Measurements from ENCODE around the gene GNAZ.

The GNAZ gene

DNA sequence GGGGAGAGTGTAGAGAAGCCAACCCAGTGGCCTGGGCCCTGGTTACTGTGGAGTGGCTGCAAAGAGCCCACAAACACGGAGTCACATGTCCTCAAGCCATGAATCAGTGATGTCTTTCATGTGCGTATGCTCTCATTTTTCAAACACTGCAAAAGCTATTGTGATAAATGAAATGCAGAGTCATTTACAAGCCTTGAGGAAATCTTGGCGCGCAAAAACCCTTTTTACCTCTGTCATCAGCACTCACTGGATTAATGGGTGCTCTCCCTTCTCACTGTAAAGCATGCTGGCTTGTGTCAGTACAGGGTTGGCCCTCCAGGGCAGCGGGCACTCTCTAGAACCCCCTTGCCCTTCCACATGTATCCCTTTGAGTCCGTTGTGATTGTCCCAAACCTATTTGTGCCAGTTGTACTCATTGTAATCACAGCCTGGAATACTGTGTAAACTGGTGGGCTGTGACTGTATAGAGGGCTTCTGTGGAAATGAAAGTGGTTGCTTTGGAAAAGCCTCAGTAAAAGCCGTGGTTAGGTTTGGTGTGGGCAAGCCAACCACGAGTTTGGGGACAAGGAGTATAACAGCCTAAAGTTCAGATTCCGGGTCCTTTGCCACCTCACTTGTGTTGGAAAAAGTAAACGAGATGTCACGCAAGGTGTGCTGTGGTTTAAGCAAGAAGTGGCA is 10.4 kb downstream of the GNAZ start:
- H3K79me2 ChIP-seq (ENCODE audit: low read length): no peaks in the 10 kb centered on the region
- no peaks in the 10 kb centered on the region for H3K27me3 ChIP-seq (replicated peaks; ENCODE audit: insufficient read depth, low read length)
- no peaks in the 10 kb centered on the region for H3F3A ChIP-seq (ENCODE audit: insufficient read depth, low read length)
- no peaks in the 10 kb centered on the region for H3K9me3 ChIP-seq (replicated peaks; ENCODE audit: insufficient read depth, low read length)
- H3K4me2 ChIP-seq (ENCODE audit: low read depth, low read length): no peak overlapping the region
- no peak overlapping the region for H3K4me3 ChIP-seq (ENCODE audit: low read length)
- H3K4me1 ChIP-seq (ENCODE audit: low read length): no peaks in the 10 kb centered on the region
- H3K9ac ChIP-seq (ENCODE audit: low read length): no peak overlapping the region
- no peak overlapping the region for H3K27ac ChIP-seq (ENCODE audit: low read length)
- no peak overlapping the region for H2AFZ ChIP-seq (ENCODE audit: low read length)
- no peaks in the 10 kb centered on the region for H4K20me1 ChIP-seq (ENCODE audit: insufficient read depth, low read length)
- no peak for DNase-seq
- TF ChIP-seq EZH2phosphoT487 (IDR thresholded peaks at IDR 0.05; ENCODE audit: low read length) (no peak), EZH2 (optimal IDR thresholded peaks at IDR 0.05; ENCODE audit: low read depth, low read length) (no peak)
- TF ChIP-seq, protein P1, sequence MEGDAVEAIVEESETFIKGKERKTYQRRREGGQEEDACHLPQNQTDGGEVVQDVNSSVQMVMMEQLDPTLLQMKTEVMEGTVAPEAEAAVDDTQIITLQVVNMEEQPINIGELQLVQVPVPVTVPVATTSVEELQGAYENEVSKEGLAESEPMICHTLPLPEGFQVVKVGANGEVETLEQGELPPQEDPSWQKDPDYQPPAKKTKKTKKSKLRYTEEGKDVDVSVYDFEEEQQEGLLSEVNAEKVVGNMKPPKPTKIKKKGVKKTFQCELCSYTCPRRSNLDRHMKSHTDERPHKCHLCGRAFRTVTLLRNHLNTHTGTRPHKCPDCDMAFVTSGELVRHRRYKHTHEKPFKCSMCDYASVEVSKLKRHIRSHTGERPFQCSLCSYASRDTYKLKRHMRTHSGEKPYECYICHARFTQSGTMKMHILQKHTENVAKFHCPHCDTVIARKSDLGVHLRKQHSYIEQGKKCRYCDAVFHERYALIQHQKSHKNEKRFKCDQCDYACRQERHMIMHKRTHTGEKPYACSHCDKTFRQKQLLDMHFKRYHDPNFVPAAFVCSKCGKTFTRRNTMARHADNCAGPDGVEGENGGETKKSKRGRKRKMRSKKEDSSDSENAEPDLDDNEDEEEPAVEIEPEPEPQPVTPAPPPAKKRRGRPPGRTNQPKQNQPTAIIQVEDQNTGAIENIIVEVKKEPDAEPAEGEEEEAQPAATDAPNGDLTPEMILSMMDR (IDR thresholded peaks at IDR 0.05; ENCODE audit: low read length): no peak
- no peaks in the 10 kb centered on the region for H3K36me3 ChIP-seq (replicated peaks; ENCODE audit: insufficient read depth, low read length)
- H3K9me2 ChIP-seq (replicated peaks; ENCODE audit: insufficient read depth, low read length): no peaks in the 10 kb centered on the region

GRCh38 chr22:23082534-23083314 is 12.4 kb downstream of the GNAZ start:
- no peaks in the 10 kb centered on the region for H3K9me2 ChIP-seq (replicated peaks; ENCODE audit: insufficient read depth, low read length)
- H3K36me3 ChIP-seq (replicated peaks; ENCODE audit: insufficient read depth, low read length): no peaks in the 10 kb centered on the region
- H3K27me3 ChIP-seq (replicated peaks; ENCODE audit: insufficient read depth, low read length): no peaks in the 10 kb centered on the region
- H3K9ac ChIP-seq (ENCODE audit: low read length): no peak overlapping the region
- H3K27ac ChIP-seq (ENCODE audit: low read length): no peak overlapping the region
- no peaks in the 10 kb centered on the region for H3K9me3 ChIP-seq (replicated peaks; ENCODE audit: insufficient read depth, low read length)
- no peaks in the 10 kb centered on the region for H3F3A ChIP-seq (ENCODE audit: insufficient read depth, low read length)
- TF ChIP-seq EZH2 (optimal IDR thresholded peaks at IDR 0.05; ENCODE audit: low read depth, low read length): no peak
- TF ChIP-seq, protein P1 (IDR thresholded peaks at IDR 0.05; ENCODE audit: low read length): no peak
- TF ChIP-seq EZH2phosphoT487 (IDR thresholded peaks at IDR 0.05; ENCODE audit: low read length): no peak
- H3K79me2 ChIP-seq (ENCODE audit: low read length): no peaks in the 10 kb centered on the region
- H3K4me2 ChIP-seq (ENCODE audit: low read depth, low read length): no peak overlapping the region
- no peaks in the 10 kb centered on the region for H4K20me1 ChIP-seq (ENCODE audit: insufficient read depth, low read length)
- no peak for DNase-seq
- no peak overlapping the region for H2AFZ ChIP-seq (ENCODE audit: low read length)
- no peak overlapping the region for H3K4me3 ChIP-seq (ENCODE audit: low read length)
- no peaks in the 10 kb centered on the region for H3K4me1 ChIP-seq (ENCODE audit: low read length)

GRCh38 chr22:23083315-23084021 is 13.1 kb downstream of the GNAZ start:
- H2AFZ ChIP-seq (ENCODE audit: low read length): no peak overlapping the region
- no peak overlapping the region for H3K27ac ChIP-seq (ENCODE audit: low read length)
- no peak for DNase-seq
- H3K4me3 ChIP-seq (ENCODE audit: low read length): no peak overlapping the region
- no peaks in the 10 kb centered on the region for H3K4me1 ChIP-seq (ENCODE audit: low read length)
- no peaks in the 10 kb centered on the region for H3F3A ChIP-seq (ENCODE audit: insufficient read depth, low read length)
- TF ChIP-seq EZH2phosphoT487 (IDR thresholded peaks at IDR 0.05; ENCODE audit: low read length): no peak
- TF ChIP-seq EZH2 (optimal IDR thresholded peaks at IDR 0.05; ENCODE audit: low read depth, low read length): no peak
- TF ChIP-seq, protein P1 (IDR thresholded peaks at IDR 0.05; ENCODE audit: low read length): no peak
- H3K36me3 ChIP-seq (replicated peaks; ENCODE audit: insufficient read depth, low read length): no peaks in the 10 kb centered on the region
- no peaks in the 10 kb centered on the region for H3K27me3 ChIP-seq (replicated peaks; ENCODE audit: insufficient read depth, low read length)
- H3K9me2 ChIP-seq (replicated peaks; ENCODE audit: insufficient read depth, low read length): no peaks in the 10 kb centered on the region
- H3K9ac ChIP-seq (ENCODE audit: low read length): no peak overlapping the region
- no peaks in the 10 kb centered on the region for H4K20me1 ChIP-seq (ENCODE audit: insufficient read depth, low read length)
- no peak overlapping the region for H3K4me2 ChIP-seq (ENCODE audit: low read depth, low read length)
- H3K9me3 ChIP-seq (replicated peaks; ENCODE audit: insufficient read depth, low read length): no peaks in the 10 kb centered on the region
- no peaks in the 10 kb centered on the region for H3K79me2 ChIP-seq (ENCODE audit: low read length)
